ENCODE data around the gene GYPC. TPM values are rescaled to one million over a fixed set of nuclear protein-coding genes. Genes with fewer than 3 reads are reported as not detected.

GYPC gene
- total and polyA plus RNA-seq, 2 of the 4 experiments (the other 2 are of a cell fraction) = 53.4 to 96.3 TPM

DNA sequence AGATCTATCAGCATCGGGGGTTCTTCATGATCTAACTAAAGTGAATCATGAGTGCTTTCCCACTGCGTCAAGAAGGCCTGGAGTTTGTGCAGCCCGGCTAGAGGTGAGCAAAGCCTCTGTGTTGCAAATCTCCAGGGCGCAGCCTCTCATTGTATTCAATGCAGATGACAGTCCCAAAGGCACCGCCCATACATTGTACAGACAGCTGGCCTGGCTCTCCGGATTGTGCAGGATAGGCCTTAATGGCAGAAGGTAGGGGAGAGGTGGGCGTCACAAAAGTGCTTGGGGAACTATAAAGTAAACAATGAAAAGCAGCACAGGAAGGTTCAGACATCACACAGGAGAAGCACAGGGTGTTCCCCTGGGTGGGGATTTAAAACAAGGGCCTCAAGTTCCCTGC, 907 bp upstream of the GYPC start:
- dilution Hi-C loops (cut with HindIII; ENCODE audit: low sequenced_read_pairs, unreplicated experiment) (no loop called here), intact Hi-C loops (cut with micrococcal nuclease) (loop anchor here (5.0 to 10.0 kb wide), 3 partner anchors 370 to 452 kb away; partner anchors contain the start of gene BIN1), in situ Hi-C loops (cut with MboI; ENCODE audit: low sequenced_read_pairs) (no loop called here)
- Histone ChIP-seq H2BK20ac (ENCODE audit: low read depth, low read length) (peak overlapping the region; percentile 54; the same call in 1 of the 2 replicates), H3K9me1 (ENCODE audit: insufficient read depth, low read length) (peaks cover 4% of the 10 kb centered on the region; the same call in 1 of the 2 replicates), H4K8ac (ENCODE audit: low read depth in 2 of 2, low read length in 2 of 2) (peak overlapping the region; percentile 5 to 75), H3K9me3 (ENCODE audit: control insufficient read depth, insufficient read depth, low read length) (no peaks in the 10 kb centered on the region), H2BK5ac (ENCODE audit: low read depth, low read length, poor library complexity, severe bottlenecking) (no peak overlapping the region), H2AK9ac (replicated peaks; ENCODE audit: low read depth, low read length, poor library complexity) (no peak overlapping the region), H3K27ac (ENCODE audit: insufficient read depth, low read length) (peak overlapping the region; percentile 90; the same call in 1 of the 2 replicates), H3K4me1 (ENCODE audit: control insufficient read depth, insufficient read depth, low read length) (peaks cover 16% of the 10 kb centered on the region), H4K5ac (ENCODE audit: low read depth, low read length) (peak overlapping the region; percentile 31; the same call in 1 of the 2 replicates), H3K4me3 (ENCODE audit: insufficient read depth, low read depth, low read length) (no peak overlapping the region), H4K20me1 (ENCODE audit: insufficient read depth, low read length) (peaks cover 12% of the 10 kb centered on the region), H3K36me3 (ENCODE audit: control insufficient read depth, insufficient read depth, low read length) (peaks cover 2% of the 10 kb centered on the region; the same call in 1 of the 2 replicates), H3K56ac (ENCODE audit: extremely low read depth, insufficient read depth, low read length) (no peak overlapping the region), H2AFZ (replicated peaks; ENCODE audit: low read length, poor library complexity) (peak overlapping the region; percentile 88), H3K4me2 (ENCODE audit: low read depth, low read length) (peak overlapping the region; percentile 71; the same call in 1 of the 2 replicates), H3K27me3 (ENCODE audit: control insufficient read depth, insufficient read depth, low read length) (no peaks in the 10 kb centered on the region), H3K9ac (ENCODE audit: low read depth, low read length) (peak overlapping the region; percentile 88), H3K14ac (replicated peaks; ENCODE audit: low read depth, low read length) (peak overlapping the region; percentile 65), H3K23ac (ENCODE audit: low read depth, low read length) (peak overlapping the region; percentile 78), H2AK5ac (ENCODE audit: low read depth, low read length) (peak overlapping the region; percentile 9; the same call in 1 of the 2 replicates), H3K4ac (ENCODE audit: low read depth, low read length) (peak overlapping the region; percentile 89), H2BK120ac (ENCODE audit: low read depth, low read length) (peak overlapping the region; percentile 58), H3K18ac (ENCODE audit: low read depth, low read length) (peak overlapping the region; percentile 84; the same call in 1 of the 2 replicates), H2BK15ac (ENCODE audit: low read depth, low read length) (peak overlapping the region; percentile 17; the same call in 1 of the 3 replicates), H4K91ac (ENCODE audit: insufficient read depth, low read depth, low read length) (peak overlapping the region; percentile 43; the same call in 1 of the 2 replicates), H3K79me1 (ENCODE audit: low read depth in 1 of 2, low read length in 2 of 2) (peaks cover 0 to 28% of the 10 kb centered on the region in 2 experiments; a peak in 3 of 4 replicates)
- TF ChIP-seq MAZ (IDR thresholded peaks at IDR 0.05; ENCODE audit: borderline replicate concordance, low read depth, low read length) (no peak), MAFK (IDR thresholded peaks at IDR 0.05; ENCODE audit: low read depth, low read length) (no peak), RCOR1 (IDR thresholded peaks at IDR 0.05; ENCODE audit: insufficient replicate concordance, low read length) (no peak), MXI1 (IDR thresholded peaks at IDR 0.05; ENCODE audit: borderline replicate concordance, low read depth, low read length) (no peak), RAD21 (IDR thresholded peaks at IDR 0.05; ENCODE audit: low read length) (no peak), CHD1 (IDR thresholded peaks at IDR 0.05; ENCODE audit: low read depth, low read length) (no peak), FOS (IDR thresholded peaks at IDR 0.05; ENCODE audit: low read depth, low read length) (no peak), CEBPB (IDR thresholded peaks at IDR 0.05; ENCODE audit: low read depth, low read length) (no peak), RFX5 (IDR thresholded peaks at IDR 0.05; ENCODE audit: low read depth, low read length) (no peak)
- DNase-seq (peak; percentile 20), ATAC-seq (ENCODE audit: low read depth) (no peak)
- BruUV-seq (replicated peaks) = no TSS peak
- ChIA-PET POLR2A (ENCODE audit: unreplicated experiment) (no interaction called here), CTCF (no interaction called here)
- WGBS, 2 experiments (ENCODE audit: extremely low coverage in 2 of 2, insufficient read length in 1 of 2) = 86% methylated on average over 2 of the region's 7 CpGs; no CpG with 5 or more reads in 1 of the 2 experiments
